HG03439 (cell line): ENCODE data around the gene TGFB2.
"Not testable (repeated sequence)": the region's sequence is repeated elsewhere in the genome, so short reads cannot be mapped to it uniquely, and the experiment has no call there.

Experiments used
- ATAC-seq: cut with Tn5 transposase; IDR thresholded peaks from one replicate; pipeline ENCODE4 v1.9.1; 2021; ENCODE audit warnings: mild to moderate bottlenecking, moderate library complexity; ENCODE audit not compliant: unreplicated experiment

Gene TGFB2

GRCh38 chr1:218344814-218345672, at the start of gene TGFB2:
Gene TGFB2, plus strand, starts transcription at chr1:218345336. Its CDS starts 1,366 bp downstream, at chr1:218346702.
- peak; percentile 43 for ATAC-seq

GRCh38 chr1:218296162-218296561, 49.0 kb upstream of the TGFB2 start:
- ATAC-seq, result no peak

DNA sequence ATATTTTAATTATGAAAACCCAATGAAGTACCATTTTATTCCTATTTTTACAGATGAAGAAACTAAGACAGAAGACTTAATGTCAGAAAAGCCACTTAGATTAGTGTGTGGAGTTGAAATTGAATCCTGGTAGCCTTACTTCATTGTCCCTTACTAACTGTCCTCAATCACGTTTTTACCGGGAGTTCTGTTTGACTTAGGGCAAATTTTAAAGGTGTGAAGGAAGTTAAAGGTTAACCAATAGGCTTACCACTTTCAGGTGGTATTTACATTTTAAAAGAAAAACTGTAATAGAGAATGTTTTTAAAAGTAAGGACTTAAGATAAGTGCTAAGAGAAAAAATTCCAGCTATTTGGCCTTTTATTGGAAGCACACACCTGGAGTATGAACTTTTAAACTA, 47.7 kb upstream of the TGFB2 start:
- no peak for ATAC-seq

GRCh38 chr1:218297867-218298266, 47.3 kb upstream of the TGFB2 start:
- ATAC-seq, result no peak

GRCh38 chr1:218298398-218298797, 46.7 kb upstream of the TGFB2 start:
- no peak for ATAC-seq

DNA sequence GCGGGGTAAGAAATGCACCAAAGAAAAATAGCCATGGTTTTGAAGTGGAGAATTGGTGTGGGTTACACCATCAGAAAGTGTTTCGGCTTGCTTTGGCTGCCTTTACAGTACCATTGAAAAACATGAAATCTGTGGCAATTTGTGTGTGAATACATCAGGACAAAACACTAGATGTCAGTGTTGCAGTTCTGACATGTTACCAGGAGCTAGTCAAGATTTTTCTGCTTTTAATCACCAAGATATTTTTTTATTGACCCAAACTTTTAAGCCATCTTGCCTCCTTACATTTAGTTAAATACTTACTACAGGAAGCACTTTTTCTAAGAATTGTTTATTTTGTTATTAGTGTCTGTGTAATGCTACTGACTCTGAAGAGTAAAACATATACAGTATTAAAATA, 45.7 kb upstream of the TGFB2 start:
- ATAC-seq, result no peak

- ATAC-seq, result no peak
Measured at GRCh38 chr1:218301217-218301616, 43.9 kb upstream of the TGFB2 start.

GRCh38 chr1:218302155-218302554, 43.0 kb upstream of the TGFB2 start:
- no peak for ATAC-seq

GRCh38 chr1:218303176-218303879, 41.8 kb upstream of the TGFB2 start:
- ATAC-seq, result no peak

DNA sequence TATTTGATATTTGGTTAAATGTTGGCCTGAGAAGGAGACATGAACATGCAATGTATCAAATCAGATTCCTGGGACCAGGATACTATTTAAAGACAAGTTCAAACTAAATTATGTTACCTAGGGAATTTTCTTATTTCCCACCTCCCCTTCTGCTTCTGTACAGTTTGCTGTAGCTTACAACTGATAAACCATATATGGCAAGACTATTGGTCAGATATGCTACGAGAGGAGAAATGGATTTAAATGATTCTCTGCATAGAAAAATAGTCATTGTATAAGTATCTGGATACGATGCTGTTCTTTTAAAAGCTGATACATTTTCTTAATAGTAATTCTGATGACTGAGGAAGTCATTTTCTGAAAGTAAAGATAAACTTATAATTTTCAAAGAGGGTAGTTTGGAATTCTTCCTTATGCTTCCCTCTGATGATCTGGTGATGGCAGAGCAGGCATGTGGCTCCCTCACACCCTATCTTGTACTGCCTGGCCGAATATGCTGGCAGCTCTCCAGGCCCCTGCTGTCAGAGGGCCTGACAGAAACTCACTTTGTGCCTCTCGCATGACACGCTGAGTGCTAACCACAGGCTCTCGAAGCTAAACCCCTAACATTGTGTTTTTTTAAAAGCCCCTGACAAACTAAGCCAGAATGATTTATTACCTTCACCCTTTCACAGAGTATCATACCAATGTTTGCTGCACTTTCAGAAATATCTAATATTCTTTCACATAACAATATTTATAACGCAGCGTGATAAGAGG, 40.7 kb upstream of the TGFB2 start:
- no peak for ATAC-seq

- ATAC-seq, result no peak
Measured at GRCh38 chr1:218305472-218306064, 39.6 kb upstream of the TGFB2 start.

GRCh38 chr1:218312509-218312908, 32.6 kb upstream of the TGFB2 start:
- ATAC-seq, result no peak

DNA sequence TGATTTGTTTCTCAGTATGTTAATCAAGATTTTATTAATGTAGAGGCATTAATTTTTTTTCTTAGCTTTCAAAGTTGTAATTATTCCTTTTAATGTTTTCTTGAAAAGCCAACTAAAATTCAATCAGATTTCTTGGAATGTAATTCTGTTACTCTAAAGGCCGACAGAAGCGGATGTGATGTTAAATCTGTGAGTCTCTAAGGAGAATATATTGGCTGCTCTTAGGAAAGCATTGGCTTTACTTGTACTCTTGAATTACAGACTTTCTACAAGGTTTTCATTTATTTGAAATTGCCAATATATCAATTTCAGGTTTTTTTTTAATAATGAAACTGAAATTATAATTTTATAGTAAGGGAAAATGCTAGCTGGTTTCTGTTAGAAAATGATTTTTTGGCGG, 30.8 kb upstream of the TGFB2 start:
- ATAC-seq, result no peak

DNA sequence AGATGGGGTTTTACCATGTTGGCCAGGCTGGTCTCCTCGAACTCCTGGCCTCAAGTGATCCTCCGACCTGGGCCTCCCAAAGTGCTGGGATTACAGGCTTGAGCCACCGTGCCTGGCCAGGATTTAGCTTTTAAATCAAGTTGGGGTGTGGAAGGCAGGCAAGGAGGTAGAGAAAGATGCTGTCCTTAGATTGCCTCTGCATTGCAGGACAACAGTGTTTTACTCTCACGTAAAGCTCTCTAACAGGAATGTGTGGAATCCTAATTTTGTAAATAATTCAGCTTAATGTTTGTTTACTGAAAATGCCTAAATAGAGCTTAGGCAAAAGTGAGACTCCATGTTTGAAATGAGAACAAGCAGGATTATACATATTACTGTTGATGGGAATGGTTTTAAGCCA, 29.5 kb upstream of the TGFB2 start:
- ATAC-seq, result no peak

DNA sequence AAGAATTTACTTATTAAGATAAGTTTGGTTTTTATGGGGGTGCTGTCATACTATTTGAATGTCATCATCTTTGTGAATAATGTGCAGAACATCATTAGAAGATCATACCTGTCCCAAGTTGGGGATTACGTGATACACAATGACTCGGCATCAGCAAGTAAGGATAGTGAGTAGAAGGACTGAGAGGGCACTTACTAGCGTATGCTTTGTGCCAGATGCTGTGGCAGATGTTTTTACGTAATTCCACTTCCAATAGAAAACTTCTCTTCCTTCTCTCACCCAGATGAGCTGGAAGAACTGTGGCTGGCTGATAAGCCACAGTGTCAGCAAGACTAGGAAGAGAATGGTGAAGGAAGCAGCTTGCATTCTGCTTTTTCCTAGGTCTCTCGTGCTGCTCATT, 28.1 kb upstream of the TGFB2 start:
- ATAC-seq, result no peak

DNA sequence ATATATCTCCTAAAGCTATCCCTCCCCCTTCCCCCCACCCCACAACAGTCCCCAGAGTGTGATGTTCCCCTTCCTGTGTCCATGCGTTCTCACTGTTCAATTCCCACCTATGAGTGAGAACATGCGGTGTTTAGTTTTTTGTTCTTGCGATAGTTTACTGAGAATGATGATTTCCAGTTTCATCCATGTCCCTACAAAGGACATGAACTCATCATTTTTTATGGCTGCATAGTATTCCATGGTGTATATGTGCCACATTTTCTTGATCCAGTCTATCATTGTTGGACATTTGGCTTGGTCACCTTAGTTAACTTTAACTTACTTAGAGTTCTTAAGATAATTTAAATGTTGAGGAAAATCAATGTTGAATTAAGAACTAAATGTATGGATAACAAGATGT, 25.0 kb upstream of the TGFB2 start:
- not testable (repeated sequence) for ATAC-seq

- ATAC-seq, result no peak
Measured at GRCh38 chr1:218322762-218323161, 22.4 kb upstream of the TGFB2 start.

DNA sequence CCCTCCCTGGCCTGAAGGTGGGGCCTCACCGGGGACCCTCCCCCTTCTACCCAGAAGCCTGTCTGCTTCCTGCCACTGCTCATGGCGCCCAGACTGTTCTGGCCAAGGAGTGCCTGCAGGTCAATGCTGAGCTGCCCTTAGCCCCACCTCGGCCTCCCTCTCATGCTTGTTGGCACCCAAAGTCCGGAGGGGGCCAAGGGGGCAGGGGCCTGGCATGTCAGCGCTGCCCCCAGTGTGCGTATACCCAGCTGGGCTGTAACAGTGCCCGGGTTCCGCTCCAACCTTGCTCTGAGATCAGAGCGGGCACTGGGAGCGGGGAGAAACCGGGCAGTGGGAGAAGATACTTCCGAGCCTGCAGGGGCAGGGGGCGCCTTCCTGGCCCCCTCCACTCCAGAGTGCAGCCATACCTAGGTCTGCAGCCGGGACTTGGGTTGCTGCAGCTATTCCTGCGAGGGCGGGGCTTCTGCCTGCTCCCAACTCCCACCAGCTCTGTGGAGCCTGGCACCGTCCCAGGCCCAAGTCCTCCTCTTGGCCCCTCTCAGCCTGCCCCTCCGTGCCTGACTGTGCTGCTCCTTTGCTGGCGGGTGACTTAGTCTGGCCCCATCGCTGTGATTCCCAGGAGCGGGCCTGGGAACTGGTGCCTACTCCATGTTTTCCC, 21.4 kb upstream of the TGFB2 start:
- no peak for ATAC-seq

DNA sequence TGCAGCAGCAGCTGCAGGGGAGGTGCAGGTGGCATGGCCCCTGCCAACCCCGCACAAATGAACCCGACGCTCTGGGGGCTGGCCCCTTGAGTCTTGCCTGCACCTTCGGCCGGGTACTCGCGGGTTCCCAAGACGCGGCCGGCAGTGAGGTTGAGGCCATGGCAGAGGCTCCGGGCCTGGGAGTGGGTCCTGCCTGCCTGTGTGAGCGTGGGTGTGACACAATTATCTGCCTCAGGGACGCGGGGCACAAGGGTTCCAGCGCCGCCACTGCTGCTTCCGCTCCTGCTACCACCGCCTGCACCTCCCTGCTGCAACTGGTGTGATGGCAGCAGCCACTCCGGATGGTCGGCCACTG, 20.9 kb upstream of the TGFB2 start:
- no peak for ATAC-seq

DNA sequence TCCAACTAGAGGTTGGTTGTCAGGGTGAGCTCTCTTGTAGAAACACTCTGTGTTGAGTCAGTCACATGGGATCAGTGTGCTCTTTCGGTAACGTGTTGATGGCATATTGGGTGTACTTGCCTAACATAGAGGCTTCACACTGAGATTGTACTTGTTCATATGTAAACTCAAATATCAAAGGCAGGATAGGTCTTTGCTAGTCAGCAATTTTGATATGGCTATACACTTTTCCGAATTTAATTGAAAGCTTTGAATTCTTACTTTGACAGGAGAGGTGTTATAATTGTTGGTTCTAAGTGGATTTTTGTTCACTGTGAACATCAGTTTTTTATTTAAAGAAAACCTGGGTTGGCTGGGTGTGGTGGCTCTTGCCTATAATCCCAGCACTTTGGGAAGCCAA, 16.4 kb upstream of the TGFB2 start:
- ATAC-seq, result no peak
